NCI-H2171 (cell line): ENCODE measurements around the gene TEX30.

Experiments
- DNase-seq: peaks from one replicate; lab custom pipeline; 2025; lab: John Stamatoyannopoulos, UW

Gene TEX30

DNA sequence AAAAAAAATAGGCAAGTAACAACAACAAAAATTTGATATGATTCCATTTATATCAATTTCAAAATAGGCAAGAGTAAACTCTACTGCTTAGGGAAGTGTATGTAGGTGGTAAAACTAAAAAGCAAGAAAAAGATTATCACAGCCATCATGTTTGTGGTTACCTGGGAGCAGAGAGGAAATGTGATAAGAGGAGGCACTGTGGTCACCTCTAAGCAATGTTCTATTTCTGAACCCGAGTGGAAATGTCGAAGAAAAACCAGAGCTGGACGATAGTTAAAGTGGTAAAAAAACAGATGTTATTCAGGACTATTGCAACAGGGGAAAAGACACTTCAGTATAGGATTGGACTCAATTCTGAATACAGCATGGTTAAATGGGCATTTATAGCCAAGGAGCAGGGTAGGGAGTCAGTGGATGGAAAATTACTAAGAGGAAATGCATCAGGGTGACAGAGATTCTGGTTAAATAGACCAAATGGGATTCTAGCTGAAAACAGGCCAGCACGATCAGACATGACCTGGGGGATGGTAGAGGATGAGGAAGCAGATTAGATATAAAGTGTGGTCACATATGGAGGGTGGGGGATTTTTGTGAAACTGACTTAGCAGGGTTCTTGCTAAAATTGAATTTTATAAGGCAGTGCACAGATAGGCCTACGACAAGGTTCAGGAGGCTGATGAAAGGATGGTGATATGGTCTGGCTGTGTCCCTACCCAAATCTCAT, 6.0 kb upstream of the TEX30 start:
- DNase-seq = no peak

DNA sequence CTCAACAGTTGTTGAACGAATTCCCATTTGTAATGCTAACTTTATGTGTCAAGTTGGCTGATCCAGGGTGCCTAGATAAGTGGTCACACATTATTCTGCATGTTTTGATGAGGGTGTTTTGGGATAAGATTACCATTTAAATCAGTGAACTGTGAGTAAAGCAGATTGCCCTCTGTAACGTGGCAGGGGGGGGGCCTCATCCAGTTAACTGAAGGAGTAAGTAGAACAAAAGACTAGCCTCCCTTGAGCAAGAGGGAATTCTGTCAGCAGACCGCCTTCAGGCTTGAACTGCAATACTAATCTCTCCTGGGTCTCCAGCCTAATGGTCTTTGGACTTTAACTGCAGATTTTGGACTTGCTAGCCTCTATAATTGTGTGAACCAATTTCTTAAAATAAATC, 4.2 kb upstream of the TEX30 start:
- no peak for DNase-seq

DNA sequence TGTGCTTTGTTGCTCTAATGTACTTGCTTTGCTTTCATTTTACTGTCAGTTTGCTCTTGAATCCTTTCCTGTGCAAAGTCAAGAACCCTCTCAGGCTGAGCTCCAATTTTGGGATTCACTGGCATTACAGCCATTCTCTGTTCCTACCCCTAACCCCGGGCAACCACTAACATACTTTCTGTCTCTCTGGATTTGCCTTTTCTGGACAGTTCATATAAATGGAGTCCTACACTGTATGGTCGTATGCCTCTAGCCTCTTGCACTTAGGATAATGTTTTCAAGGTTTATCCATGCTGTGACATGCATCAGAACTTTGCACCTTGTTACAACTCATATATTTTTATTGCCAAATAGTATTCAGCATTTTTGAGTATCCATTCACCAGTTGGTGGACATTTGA, 2.7 kb upstream of the TEX30 start:
- no peak for DNase-seq

DNA sequence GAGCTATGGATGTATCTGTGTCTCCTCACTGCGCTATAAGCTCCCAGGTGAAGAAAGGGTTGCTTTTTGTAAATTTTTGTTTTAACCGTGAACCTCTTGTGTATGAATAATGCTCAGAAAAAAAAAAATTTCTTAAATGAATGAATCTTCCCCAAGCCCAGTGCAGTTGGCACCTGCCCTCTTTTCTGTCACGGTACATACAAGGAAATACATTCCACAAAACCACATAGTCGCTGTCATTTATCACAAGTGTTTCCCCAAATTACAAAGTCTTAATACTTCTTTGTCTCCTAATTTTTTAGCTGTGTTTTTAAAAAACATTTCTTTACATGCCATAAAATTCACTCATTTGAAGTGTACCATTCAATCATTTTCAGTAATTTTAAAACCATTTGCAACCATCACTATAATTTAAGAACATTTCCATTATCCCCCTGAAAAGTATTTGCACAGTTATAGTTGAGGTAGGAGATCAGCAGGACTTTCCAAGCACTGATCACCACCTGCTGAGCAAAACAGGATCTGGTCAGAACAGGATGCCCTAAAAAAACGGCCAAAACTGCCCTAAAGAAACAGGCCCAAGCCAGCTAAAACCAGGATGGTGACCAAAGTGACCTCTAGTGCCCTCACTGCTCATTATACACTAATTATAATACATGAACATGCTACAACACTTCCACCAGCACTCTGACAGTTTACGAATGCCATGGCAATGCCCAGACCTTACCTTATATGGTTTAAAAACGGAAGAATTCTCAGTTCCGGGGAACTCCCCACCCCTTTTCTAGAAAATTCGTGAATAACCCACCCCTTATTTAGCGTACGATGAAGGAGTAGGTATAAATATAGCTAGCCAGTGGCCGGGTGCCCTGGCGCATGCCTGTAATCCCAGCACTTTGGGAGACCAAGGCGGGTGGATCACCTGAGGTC, 1.3 kb upstream of the TEX30 start:
- DNase-seq = no peak

DNA sequence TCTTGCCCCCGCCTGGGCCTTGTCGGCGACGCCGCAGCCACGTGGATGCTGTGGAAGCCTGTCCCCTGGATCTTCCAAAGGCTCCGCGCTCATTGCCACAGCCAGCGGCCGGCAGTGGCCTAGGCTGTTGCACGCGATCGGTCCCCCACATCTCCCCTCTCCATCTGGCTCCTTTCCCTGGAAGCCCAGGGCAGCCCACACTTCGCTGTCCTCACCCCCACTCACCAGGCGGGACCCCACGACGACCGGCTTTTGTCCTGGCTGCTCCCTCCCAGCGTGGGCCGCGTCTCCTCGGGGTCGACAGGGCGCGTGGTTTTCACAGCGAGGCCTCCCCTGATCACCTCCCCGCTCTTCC, 605 bp upstream of the TEX30 start:
- no peak for DNase-seq

DNA sequence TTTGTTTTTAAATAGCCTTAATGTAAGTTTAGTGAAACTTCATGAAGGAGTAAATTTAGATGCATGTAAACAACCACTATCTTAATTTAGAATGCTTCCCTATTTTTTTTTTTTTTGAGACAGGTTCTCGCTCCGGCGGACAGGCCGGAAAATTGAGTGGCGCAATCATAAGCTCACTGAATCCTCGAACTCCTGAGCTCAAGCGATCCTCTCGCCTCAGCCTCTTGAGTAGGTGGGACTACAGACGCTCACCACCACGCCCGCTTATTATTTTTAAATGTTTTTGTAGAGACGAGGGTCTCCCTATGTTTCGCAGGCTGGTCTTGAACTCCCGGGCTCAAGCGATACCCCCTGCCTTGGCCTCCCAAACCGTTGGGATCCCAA, 1.6 kb downstream of the TEX30 start:
- DNase-seq = no peak

DNA sequence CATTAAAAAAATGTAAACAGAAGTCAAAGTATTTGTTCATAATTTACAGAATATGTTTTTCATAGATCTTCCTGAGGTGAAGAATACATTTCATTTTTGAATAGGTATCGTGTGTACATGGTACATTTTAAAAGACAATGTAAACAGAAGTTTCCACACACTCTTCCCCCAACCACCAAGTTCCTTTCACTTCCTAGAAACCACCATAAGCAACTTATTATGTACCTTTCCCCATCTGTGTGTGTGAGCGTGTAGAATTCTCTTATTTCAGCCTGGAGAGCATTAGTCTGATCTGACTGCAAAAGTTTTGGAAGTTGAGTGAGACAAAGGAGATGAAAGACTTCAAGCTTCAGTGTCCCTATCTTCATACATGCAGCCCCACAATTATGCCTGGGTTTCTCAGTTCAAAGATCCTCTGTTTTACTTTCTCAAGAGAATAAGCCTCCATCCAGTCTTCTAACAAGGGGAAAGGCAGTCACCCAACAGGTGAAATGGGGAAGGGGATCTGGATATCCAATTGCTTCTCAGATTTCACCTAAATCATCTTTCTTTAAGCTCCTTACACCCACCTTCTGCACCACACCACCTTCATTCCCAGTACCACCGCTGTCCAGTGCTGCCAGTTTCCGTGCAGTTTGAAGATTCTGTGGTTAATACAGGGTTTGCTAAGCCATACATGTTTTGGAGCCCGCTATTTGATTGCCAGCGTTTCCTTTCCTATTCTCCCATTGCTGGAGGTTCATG, 2.1 kb downstream of the TEX30 start:
- DNase-seq = no peak

DNA sequence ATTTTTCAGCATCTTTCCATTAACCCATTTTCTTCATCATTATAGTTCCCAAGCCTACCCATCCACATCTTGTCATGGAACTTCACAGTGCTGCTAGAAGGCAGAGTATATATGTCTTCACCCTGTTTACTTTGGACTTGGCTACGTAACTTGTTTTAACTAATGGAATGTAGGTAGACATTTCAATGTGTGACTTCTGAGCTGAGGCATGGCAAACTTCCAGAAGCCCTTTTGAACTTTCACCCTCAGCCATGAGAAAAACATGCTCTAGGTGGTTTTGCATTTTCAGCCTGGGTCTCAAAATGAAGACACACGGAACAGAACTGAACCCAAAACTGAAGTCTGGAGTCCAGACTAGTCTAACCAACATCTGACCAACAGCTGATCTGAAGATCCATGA, 3.2 kb downstream of the TEX30 start:
- DNase-seq = no peak

DNA sequence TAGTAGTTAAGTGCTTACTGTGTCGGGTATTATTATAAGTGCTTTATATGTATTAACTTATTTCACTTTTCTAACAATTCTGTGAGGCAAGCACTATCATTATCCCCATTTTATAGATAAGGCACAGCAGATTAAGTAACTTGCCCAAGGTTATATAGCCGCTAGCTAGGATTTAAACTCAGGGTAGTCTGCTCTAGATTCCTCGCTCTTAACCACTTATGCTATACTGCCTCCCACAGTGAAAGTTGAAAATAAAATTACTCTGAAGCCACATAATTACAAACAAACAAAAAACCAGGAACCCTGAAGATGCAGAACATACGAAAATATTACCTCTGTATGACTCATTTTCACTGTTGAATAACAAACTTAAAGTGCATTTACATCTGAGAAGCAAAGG, 3.9 kb downstream of the TEX30 start:
- no peak for DNase-seq

DNA sequence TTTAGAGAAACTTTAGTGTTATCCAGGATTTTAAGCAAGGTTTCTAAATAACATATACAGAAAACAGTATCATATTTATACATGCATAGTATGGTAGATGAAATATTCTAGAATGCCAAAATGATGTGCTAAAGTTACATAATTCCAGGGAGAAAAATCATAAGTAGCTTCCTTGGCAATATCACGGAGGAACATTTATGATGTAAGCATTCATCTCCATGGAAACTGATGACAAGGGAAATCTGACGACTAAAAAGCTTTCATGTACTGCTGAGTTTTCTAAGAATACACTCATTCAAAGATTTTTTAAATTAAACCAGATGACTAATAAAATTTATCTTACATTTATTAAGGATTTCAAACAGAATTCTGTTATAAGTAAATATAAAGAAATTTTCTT, 4.7 kb downstream of the TEX30 start:
- DNase-seq = no peak

DNA sequence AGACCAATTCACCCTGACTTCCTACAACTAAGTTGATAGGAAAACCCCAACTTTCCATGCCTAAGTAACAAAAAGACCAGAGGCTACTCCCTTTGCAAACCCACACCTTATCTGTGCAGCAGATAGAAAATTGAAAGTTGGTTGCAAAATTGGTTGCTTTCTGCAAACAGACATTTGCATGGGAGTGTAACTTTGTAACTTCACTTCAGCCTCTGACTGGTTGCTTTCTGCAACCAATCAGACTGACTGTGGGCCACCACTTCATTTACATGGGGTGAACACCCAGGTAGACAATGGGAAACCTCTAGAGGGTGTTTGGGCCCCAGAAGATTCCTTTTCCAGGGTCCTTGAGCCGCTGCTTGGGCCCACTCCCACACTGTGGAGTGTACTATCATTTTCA, 9.8 kb downstream of the TEX30 start:
- no peak for DNase-seq

DNA sequence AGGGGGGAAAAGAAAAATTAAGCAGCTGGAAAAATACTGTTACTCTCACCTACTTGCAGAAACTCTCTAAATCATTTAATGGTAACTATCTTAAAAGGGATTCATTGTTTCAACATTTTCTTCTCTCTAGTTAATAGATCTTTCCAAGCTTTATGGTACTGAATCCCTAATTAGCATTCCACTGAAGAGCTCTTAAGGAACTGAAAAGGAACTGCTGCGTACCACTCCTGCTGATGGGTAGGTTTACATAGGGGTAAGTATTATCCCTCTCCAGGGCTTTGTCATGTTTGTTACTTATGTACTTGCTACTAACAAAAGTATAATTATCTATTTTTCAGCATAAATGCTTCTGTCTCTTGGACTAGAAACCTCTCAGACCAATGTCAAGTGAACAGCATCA, 12.5 kb downstream of the TEX30 start:
- DNase-seq = no peak

DNA sequence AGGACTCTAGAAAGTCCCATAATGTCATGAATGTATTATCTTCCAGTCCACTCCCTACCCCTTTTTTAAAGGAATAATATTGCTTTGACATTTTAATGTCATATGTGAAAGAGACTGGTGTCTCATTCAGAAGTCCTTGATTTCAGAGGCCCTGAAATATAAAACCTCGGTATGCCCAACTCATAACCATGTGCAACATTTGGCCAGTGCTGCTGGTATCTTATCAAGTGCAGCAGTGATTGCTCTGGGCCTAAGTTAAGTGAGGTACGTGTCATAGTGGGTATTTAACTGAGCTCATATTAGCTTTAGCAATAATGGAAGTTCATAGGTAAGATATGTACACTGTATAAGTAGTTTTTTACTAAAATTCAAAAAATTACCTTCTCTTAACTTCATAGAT, 14.7 kb downstream of the TEX30 start:
- no peak for DNase-seq

DNA sequence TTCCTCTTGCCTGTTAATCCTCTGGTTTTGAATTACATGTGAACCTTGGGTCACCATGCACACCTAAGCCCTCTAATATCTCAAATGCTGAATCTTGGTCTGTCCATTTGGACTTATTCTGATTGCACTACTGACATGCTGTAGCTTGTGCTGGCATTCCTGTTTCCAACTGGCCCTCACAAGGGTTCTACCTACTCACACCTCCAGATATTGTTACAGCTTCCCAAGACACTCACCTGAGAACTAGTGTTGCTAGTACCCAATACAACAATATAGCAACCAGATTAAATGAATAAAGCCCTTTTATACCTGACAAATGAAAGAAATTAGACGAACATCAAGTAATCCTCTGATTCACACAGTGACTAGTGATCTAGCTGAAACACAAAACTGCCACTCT, 16.6 kb downstream of the TEX30 start:
- DNase-seq = no peak

DNA sequence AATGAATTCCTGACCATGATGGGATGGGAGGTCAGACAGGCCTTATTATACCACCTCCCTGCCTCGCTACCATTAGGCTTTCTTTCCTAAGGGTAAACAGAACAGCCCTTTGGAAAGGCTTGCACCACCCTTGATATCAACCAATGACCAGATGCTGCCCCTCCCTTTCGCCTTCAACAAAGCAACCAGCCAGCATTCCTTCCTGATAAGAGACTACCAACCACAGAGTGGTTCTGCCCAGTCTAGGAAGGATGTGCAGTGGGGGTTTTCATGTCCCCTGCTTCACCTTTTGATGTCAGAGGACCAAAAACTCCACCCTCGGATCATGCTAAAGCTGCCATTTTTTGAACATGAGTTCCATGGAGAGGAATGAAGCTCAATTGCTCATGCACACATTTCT, 21.7 kb downstream of the TEX30 start:
- DNase-seq = no peak

DNA sequence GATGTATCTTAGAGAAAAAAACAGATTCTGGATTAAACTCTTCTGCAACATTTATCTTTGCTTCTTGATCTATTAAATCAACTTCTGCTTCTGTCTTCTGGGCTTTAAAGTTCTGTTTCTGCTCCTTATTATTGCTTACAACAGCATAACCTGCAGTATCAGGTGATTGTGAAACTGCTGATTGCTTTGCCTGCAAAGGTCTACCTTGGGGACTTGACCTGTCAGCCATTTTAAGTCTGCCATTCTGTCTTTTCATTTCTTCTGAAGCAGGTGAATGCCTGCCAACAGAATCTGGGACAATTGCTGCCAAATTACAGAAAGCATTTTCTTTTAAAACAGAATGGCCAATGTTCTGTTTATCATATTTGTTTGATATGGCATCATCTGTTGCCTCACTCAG, 31.1 kb downstream of the TEX30 start:
- DNase-seq = no peak

DNA sequence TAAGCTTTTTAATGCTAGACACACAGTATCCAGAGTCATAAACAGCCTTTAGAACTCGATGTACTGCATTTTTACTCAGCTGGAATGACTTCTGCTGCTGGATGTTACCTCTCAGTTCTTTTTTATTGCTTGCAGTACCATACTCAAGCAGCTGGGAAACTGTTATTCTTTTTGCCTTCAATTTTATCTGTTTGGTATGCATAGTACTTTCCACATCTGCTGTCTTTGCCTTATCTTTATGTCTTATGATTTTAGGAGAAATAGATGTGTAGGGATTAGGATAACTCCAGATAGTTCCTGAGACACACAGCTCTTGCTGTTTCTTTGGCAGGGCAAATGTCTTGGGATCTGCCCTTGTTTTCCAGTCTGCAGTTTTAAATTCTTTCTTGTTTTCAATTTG, 31.5 kb downstream of the TEX30 start:
- no peak for DNase-seq

DNA sequence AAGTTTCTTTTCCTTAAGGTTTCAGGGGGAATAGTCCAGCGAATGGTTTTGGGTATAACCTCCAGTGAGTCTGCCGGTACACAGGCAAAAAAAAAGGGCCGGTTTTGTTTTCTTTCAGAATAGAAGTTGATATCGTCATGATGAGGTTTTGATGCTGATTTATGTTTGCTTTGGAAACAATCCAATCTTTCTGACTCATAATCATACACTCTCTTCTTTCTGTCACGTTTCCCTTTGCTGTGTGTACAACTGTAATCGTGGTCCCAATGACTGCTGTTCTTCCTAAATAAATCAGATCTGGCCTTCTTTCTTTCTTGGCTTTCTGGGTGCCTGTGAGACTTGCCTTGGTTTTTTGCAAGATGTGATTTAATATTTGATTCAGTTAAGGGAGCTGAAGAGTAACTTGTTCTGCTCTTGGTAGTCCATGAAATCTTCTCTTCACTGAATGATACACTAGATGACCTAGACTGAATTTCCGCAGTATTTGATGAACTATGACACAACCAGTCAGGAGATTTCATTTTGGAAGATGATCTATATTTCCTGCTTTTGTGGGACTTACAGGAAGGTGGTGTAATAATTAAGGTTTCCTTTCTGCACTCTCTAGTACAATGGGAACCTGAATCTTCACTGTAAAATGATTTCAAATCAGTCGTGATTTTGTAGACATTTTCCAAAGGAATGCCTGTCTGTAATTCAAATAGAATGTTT, 43.9 kb downstream of the TEX30 start:
- peak; percentile 19 for DNase-seq

DNA sequence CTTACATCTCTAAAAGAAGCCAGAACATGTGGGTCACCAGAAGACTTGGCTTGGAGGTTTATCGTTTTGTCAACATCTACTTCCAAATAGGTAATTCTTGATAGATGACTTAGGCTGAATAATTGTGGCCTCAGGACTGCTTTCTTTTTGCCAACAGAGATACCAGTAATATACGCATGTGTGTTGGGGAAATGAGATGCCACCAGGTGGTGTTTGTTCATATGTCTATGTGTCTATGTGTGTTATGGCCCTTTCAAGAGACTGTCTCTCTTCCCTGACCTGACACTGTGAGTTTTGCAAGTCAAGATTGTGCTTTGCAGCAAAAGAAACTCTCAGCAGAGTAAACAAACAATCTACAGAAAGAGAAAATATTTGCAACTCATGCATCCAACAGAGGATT, 47.2 kb downstream of the TEX30 start:
- DNase-seq = peak; percentile 24

DNA sequence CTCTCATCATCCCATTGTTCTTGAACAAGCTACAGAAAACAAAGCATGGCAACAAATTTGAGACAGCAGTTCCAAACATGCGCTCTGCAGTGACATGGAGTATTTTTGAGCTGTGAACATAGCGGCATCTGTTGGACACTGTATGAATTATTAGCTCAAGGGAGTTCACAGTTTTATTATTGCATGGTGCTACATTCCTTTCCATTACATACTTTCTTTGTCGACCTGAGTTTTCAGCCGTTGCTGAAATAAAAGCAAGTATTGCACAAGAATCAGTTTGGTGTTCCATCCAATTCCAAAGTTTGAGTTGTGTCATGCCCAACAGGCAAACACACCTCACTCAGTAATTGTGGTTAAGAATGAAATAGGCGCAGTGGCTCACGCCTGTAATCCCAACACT, 48.7 kb downstream of the TEX30 start:
- peak; percentile 14 for DNase-seq

DNA sequence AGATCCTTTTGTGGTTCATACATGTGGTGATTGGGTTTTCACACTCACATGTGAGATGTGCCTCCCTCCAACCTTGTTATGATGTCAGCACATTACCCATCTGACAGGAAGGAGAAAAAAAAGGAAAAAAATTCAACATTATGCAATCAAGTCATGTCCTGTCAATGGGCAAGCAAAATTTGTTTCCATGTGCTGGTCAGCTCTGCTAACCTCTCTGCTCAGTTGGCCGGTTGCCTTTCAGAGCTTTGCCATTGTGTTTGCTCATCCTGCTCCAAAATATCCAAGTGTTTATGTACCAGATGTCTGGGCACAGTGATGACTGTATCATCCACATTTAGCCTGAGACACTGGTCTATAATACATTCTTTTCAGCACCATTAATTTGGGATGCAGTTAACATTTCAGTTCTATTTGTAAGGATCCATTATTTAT, 51.8 kb downstream of the TEX30 start:
- no peak for DNase-seq

DNA sequence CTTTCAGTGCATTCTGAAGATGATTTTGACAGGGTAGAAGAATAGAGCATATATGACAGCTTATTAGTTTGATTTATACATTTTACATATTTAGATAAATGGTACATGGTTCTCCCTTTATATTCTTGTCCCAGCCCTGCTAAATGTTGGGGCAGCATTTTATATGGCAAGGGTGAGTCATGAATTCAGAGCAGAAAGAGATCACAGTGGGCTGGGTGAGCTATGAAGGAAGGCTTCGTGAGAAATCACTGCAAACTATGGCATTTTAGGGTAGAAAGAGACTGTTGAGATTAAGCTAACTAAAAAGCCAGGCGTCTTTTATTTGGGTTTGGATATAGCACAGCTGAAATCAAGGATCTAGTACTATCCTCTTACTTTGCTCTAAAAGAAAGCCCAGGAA, 54.8 kb downstream of the TEX30 start:
- no peak for DNase-seq
